Neutrophil (primary cell): Measurements from ENCODE around the gene ZNF385A.
A peak's percentile ranks its signal among the peaks of the same experiment; 100 is the strongest.

ENCODE experiments used
- H3K27ac ChIP-seq: fragments of 200-600 bp; sonication (generic); 2 replicates; pipeline ENCODE4 v1.5.1; 2016; ENCODE audit warnings: mild to moderate bottlenecking, moderate library complexity
- H3K27me3 ChIP-seq: fragments of 200-600 bp; sonication (generic); 2 replicates; pipeline ENCODE4 v1.6.0; 2016; ENCODE audit warnings: mild to moderate bottlenecking
- H3K36me3 ChIP-seq: fragments of 200-600 bp; sonication (generic); 2 replicates; pipeline ENCODE4 v1.5.1; 2017
- H3K4me1 ChIP-seq, 2 experiments: fragments of 200-600 bp in 1 of 2; sonication (generic) in 1 of 2; 1 replicate in 1 of 2; 2 replicates in 1 of 2; pipeline versions ENCODE4 v1.5.1 to v1.6.1; 2013 to 2016; ENCODE audit warnings: low read depth in 1 of 2, low read length in 1 of 2, mild to moderate bottlenecking in 1 of 2, moderate library complexity in 1 of 2; ENCODE audit not compliant: control insufficient read depth in 1 of 2, insufficient read depth in 1 of 2
- H3K4me3 ChIP-seq, 2 experiments: fragments of 200-600 bp in 1 of 2; sonication (generic) in 1 of 2; 1 replicate in 1 of 2; 2 replicates in 1 of 2; pipeline ENCODE4 v1.5.1; 2013 to 2016; ENCODE audit warnings: low read depth in 1 of 2, low read length in 1 of 2, mild to moderate bottlenecking in 1 of 2, moderate library complexity in 1 of 2
- H3K9me3 ChIP-seq: fragments of 200-600 bp; sonication (generic); 2 replicates; pipeline ENCODE4 v1.5.1; 2016
- CTCF ChIP-seq: fragments of 200-600 bp; sonication (generic); IDR thresholded peaks from 2 replicates; pipeline ENCODE4 v1.5.1; 2016; ENCODE audit warnings: antibody characterized with exemption

Gene ZNF385A

GRCh38 chr12:54398995-54399793, 14.7 kb upstream of the ZNF385A start:
- Histone ChIP-seq H3K9me3 (no peaks in the 10 kb centered on the region), H3K36me3 (peaks cover 100% of the 10 kb centered on the region), H3K4me1 (peaks cover 2 to 3% of the 10 kb centered on the region in 2 experiments), H3K27ac (peak overlapping the region; percentile 18), H3K27me3 (no peaks in the 10 kb centered on the region), H3K4me3 (no peak overlapping the region)
- peak; percentile 99 for TF ChIP-seq CTCF

- Histone ChIP-seq H3K36me3 (peaks cover 99% of the 10 kb centered on the region), H3K27ac (no peak overlapping the region), H3K9me3 (no peaks in the 10 kb centered on the region), H3K4me1 (peaks cover 11 to 12% of the 10 kb centered on the region in 2 experiments), H3K4me3 (no peak overlapping the region), H3K27me3 (no peaks in the 10 kb centered on the region)
- no peak for TF ChIP-seq CTCF
These were observed 13.7 kb upstream of the ZNF385A start for GRCh38 chr12:54398218-54398617.

GRCh38 chr12:54397157-54397556, 12.6 kb upstream of the ZNF385A start:
- no peak overlapping the region for H3K4me3 ChIP-seq
- H3K4me1 ChIP-seq: peaks cover 17 to 21% of the 10 kb centered on the region in 2 experiments
- no peaks in the 10 kb centered on the region for H3K9me3 ChIP-seq
- TF ChIP-seq CTCF: no peak
- H3K27ac ChIP-seq: no peak overlapping the region
- H3K36me3 ChIP-seq: peaks cover 91% of the 10 kb centered on the region
- no peaks in the 10 kb centered on the region for H3K27me3 ChIP-seq

GRCh38 chr12:54395545-54395944, 11.0 kb upstream of the ZNF385A start:
- Histone ChIP-seq H3K4me1 (peaks cover 31 to 32% of the 10 kb centered on the region in 2 experiments), H3K27ac (no peak overlapping the region), H3K4me3 (no peak overlapping the region), H3K27me3 (peaks cover 13% of the 10 kb centered on the region), H3K9me3 (no peaks in the 10 kb centered on the region), H3K36me3 (peaks cover 75% of the 10 kb centered on the region)
- no peak for TF ChIP-seq CTCF

GRCh38 chr12:54394986-54395385, 10.5 kb upstream of the ZNF385A start:
- Histone ChIP-seq H3K36me3 (peaks cover 70% of the 10 kb centered on the region), H3K9me3 (no peaks in the 10 kb centered on the region), H3K27ac (peak overlapping the region; percentile 6), H3K4me1 (peaks cover 31 to 36% of the 10 kb centered on the region in 2 experiments), H3K27me3 (peaks cover 13% of the 10 kb centered on the region), H3K4me3 (no peak overlapping the region)
- TF ChIP-seq CTCF: no peak
